Heart left ventricle (tissue), 16 donors: Measurements from ENCODE around the gene DLG4. TPM values are rescaled to one million over a fixed set of nuclear protein-coding genes. Genes with fewer than 3 reads are reported as not detected.

Experiments used
- ATAC-seq, 4 donors: fragments of 200-7000 bp; cut with Tn5 transposase; one replicate each; pipeline ENCODE4 v1.9.1; 2020 to 2022; ENCODE audit warnings: moderate library complexity in 4 of 4, mild to moderate bottlenecking in 3 of 4, moderate number of reproducible peaks in 1 of 4
- DNase-seq, 5 donors: peaks; one replicate each; pipeline ENCODE4 v3.0.0-alpha.2; 2020
- H3K27ac ChIP-seq, 12 donors: fragments of 200-600 bp; sonication (generic) in 4 of 12; one replicate each; pipeline versions ENCODE4 v1.5.0 to v1.8.0; 2016 to 2022; ENCODE audit warnings: mild to moderate bottlenecking in 2 of 12
- H3K27me3 ChIP-seq, 9 donors: fragments of 200-600 bp; sonication (generic) in 2 of 9; one replicate each; pipeline versions ENCODE4 v1.5.1 to v1.8.0; 2016 to 2022; ENCODE audit warnings: mild to moderate bottlenecking in 3 of 9
- H3K36me3 ChIP-seq, 9 donors: fragments of 200-600 bp; sonication (generic) in 2 of 9; one replicate each; pipeline versions ENCODE4 v1.5.0 to v1.8.0; 2018 to 2022; ENCODE audit warnings: mild to moderate bottlenecking in 2 of 9
- H3K4me1 ChIP-seq, 12 donors: fragments of 200-600 bp; sonication (generic) in 4 of 12; one replicate each; pipeline versions ENCODE4 v1.5.0 to v1.8.0; 2016 to 2022; ENCODE audit warnings: mild to moderate bottlenecking in 3 of 12
- H3K4me3 ChIP-seq, 12 donors: fragments of 200-600 bp; sonication (generic) in 4 of 12; one replicate each; pipeline versions ENCODE4 v1.5.0 to v1.8.0; 2017 to 2022; ENCODE audit warnings: mild to moderate bottlenecking in 9 of 12, moderate library complexity in 4 of 12
- H3K9me3 ChIP-seq, 12 donors: fragments of 200-600 bp; sonication (generic) in 4 of 12; one replicate each; pipeline versions ENCODE4 v1.5.0 to v1.8.0; 2016 to 2022; ENCODE audit warnings: mild to moderate bottlenecking in 1 of 12
- CTCF ChIP-seq, 12 donors: fragments of 200-600 bp; sonication (generic) in 4 of 12; IDR thresholded peaks; one replicate each; pipeline versions ENCODE4 v1.5.0 to v1.8.0; 2018 to 2022; ENCODE audit warnings: antibody characterized with exemption in 12 of 12, mild to moderate bottlenecking in 5 of 12
- POLR2A ChIP-seq, 2 donors: fragments of 450-650 bp; IDR thresholded peaks; one replicate each; pipeline ENCODE4 v1.6.1; 2017; ENCODE audit warnings: antibody characterized with exemption in 2 of 2, mild to moderate bottlenecking in 2 of 2, moderate library complexity in 2 of 2
- WGBS, 4 donors: extraction: QIAGEN DNeasy Blood & Tissue Kit in 2 of 4; methylation state at CpG; one replicate each; pipeline versions ENCODE4 v1.1.5 to v1.1.7; 2013 to 2018; 5-methylcytosine and 5-hydroxymethylcytosine counted together
- intact Hi-C, 10 donors: fragments of 100-400 bp; cut with DNase I; formaldehyde crosslinking; loops; one replicate each; pipeline versions ENCODE4 v1.11.1 to v1.14.2; 2022
- polyA plus RNA-seq, 2 donors: library from polyadenylated mRNA; stranded (reverse); fragments of 200-250 nt; gene quantifications; one replicate each; pipeline ENCODE4 v1.2.3, GENCODE V29; 2013
- total RNA-seq, 9 donors: library from RNA; depleted of rRNA in 2 of 9; stranded (reverse); fragments of >200 nt in 2 of 9; fragmentation: NEBNext Ultra II Directional in 3 of 9; extraction: Animal tissue kit (Norgen Biotek cat#: 25700) in 3 of 9; gene quantifications; one replicate each; pipeline versions ENCODE4 v1.1.0 to v1.2.4, GENCODE V29; 2016 to 2023
- donor health status: ischemic (EF 13 %, LVEDD 7.1; RV severe dilation, severe dysfunction).
- donor health status: healthy with polysubstance abuse.
- donor health status: DM: no; HTN: yes; CAD: no.
- donor health status: DM: no; HTN: no; CAD: no.
- donor health status: ischemic (EF 25% LVEDD 6.9; RV normal size, moderate dysfunction).
- donor health status: ischemic (EF 25% LVEDD 5.7; RV mildly dilated, moderate dysfunction).
- donor health status: healthy.
- donor health status: DM: yes; HTN: yes; CAD: no.
- donor health status: ischemic (EF 35%, LVEDD 5.7; RV mildly dilated, moderate dysfunction).
- donor health status: nonischemic (EF 11% LVEDD 7.7; RV severe dilation, severe dysfunction).
- donor health status: DM: yes; HTN: yes; CAD: no.
- donor health status: PGD.
- donor health status: ischemic (EF 29% LVEDD 5.4; RV normal size, mild dysfunction).
- donor health status: nonischemic (EF 23%, LVEDD 6.1; RV moderate dilation, normal function).

DLG4 gene
- total and polyA plus RNA-seq, 11 donors = 5.3 to 24.3 (median 15.5) TPM

GRCh38 chr17:7262935-7263800 lies 43.5 kb upstream of the DLG4 start:
- Histone ChIP-seq H3K9me3 (no peaks in the 10 kb centered on the region), H3K36me3 (peaks cover 0 to 19% (median 14%) of the 10 kb centered on the region in 9 donors), H3K27me3 (peaks cover 18 to 62% (median 36%) of the 10 kb centered on the region in 9 donors), H3K4me3 (peak overlapping the region in 9 of 12 donors; percentile 12 to 64 (median 28)), H3K4me1 (peaks cover 0 to 36% (median 23%) of the 10 kb centered on the region in 12 donors), H3K27ac (no peak overlapping the region)
- peak in 2 of 4 donors; percentile 8 to 31 for ATAC-seq
- 9 to 14% (median 11%) methylated on average over 26 of the region's 26 CpGs for WGBS, 4 donors
- intact Hi-C loops = no loop called here
- peak in 1 of 5 donors; percentile 33 for DNase-seq
- TF ChIP-seq POLR2A (IDR thresholded peaks at IDR 0.05) (no peak), CTCF (IDR thresholded peaks at IDR 0.05) (no peak)

GRCh38 chr17:7262192-7262934 lies 42.7 kb upstream of the DLG4 start, which contains the start of gene CLDN7:
CLDN7 (minus strand) TSS chr17:7262478; CDS start chr17:7262043, 435 bp downstream.
- 7 to 15% (median 8%) methylated on average over 38 to 64 of the region's 64 CpGs for WGBS, 4 donors
- H3K4me3 ChIP-seq = peak within 1 kb of the TSS; percentile 9 to 64 (median 52)
- intact Hi-C loops = no loop called here
- peak within 1 kb of the TSS in 2 of 12 donors; percentile 19 to 33 for H3K27ac ChIP-seq
- DNase-seq (no peak), ATAC-seq (no peak)
- H3K36me3 ChIP-seq = peaks cover 0 to 27% (median 22%) of the 10 kb centered on the region in 9 donors
- peaks cover 18 to 57% (median 36%) of the 10 kb centered on the region in 9 donors for H3K27me3 ChIP-seq
- TF ChIP-seq CTCF (IDR thresholded peaks at IDR 0.05) (no peak), POLR2A (IDR thresholded peaks at IDR 0.05) (no peak)
- peaks cover 0 to 36% (median 23%) of the 10 kb centered on the region in 12 donors for H3K4me1 ChIP-seq
- H3K9me3 ChIP-seq = no peaks in the 10 kb centered on the region

GRCh38 chr17:7261379-7262191 lies 41.9 kb upstream of the DLG4 start:
- H3K27ac ChIP-seq = peak overlapping the region in 2 of 12 donors; percentile 19 to 33
- peak overlapping the region; percentile 9 to 64 (median 52) for H3K4me3 ChIP-seq
- H3K4me1 ChIP-seq = peaks cover 0 to 36% (median 23%) of the 10 kb centered on the region in 12 donors
- peak in 2 of 4 donors; percentile 26 to 38 for ATAC-seq
- H3K36me3 ChIP-seq = peaks cover 0 to 34% (median 30%) of the 10 kb centered on the region in 9 donors
- TF ChIP-seq CTCF (IDR thresholded peaks at IDR 0.05) (no peak), POLR2A (IDR thresholded peaks at IDR 0.05) (no peak)
- no peaks in the 10 kb centered on the region for H3K9me3 ChIP-seq
- H3K27me3 ChIP-seq = peaks cover 18 to 50% (median 36%) of the 10 kb centered on the region in 9 donors
- intact Hi-C loops = no loop called here
- 7 to 19% (median 12%) methylated on average over 19 to 71 of the region's 71 CpGs for WGBS, 4 donors
- DNase-seq = no peak
